Measurements from ENCODE around the gene VSIG4.
"Not testable (repeated sequence)": the region's sequence is repeated elsewhere in the genome, so short reads cannot be mapped to it uniquely, and the experiment has no call there.

The VSIG4 gene

DNA sequence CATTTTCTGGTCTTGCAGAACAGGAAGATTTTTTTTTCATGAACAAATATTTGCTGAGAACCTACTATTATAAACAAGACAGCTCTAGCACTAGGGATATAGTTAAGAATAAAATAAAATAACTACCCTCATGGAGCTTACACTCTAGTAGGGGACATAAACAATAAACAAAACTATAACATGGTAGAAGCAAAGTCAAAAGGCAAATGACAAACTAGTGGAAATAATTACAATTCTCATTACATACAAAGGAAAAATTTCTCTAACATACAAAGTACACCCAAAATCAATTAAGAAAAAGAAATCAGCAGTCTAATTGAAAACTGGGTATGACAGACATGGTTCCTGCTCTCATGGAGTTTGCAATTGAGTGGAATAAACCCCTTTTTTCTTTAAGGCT, 32.0 kb downstream of the VSIG4 start:
- no peak for DNase-seq (ENCODE audit: low spot score)

GRCh38 chrX:66005830-66006449, 33.9 kb downstream of the VSIG4 start:
- DNase-seq (ENCODE audit: low spot score): no peak

DNA sequence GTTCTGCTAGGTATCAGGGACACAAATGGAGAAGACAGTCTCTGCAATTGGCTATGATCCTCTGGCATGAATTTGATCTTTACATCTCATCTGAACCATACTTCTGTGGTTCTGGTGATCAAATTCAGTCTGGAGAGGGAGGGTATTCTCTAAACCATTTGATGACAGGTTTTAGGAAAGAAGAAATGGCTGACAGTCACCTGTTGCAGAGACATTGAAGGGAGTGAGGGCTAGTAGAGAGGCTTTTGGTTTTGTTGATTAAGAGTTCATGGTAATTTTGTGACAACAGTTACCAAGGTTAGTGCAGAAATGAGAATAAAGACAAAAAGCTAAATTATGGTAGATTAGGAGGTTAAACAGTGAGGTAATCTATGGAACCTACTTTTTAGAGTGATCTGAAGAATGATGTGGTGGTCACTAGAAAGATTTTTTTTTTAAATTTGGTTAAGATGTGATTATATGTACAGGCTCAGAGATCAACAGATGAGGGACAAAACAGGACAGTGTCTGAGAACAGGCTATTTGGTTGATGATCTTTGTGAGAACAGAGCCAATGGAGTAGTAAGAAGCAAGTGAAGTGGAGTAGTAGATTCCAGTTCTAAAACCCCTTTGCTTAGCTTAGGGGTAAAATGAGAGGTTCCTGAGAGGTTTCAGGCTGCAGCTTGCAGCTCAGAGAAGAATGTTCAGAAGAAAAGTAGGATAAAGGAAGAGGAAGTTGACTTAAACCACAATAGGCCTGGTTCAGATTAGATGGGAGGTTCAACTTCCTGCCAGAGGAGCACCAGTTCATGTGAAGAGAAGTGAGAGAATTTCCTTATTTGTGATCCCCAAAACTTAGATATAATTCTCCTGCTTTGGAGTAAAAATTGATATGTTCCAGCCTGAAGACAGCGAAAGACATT, 34.7 kb downstream of the VSIG4 start:
- DNase-seq (ENCODE audit: low spot score): no peak

DNA sequence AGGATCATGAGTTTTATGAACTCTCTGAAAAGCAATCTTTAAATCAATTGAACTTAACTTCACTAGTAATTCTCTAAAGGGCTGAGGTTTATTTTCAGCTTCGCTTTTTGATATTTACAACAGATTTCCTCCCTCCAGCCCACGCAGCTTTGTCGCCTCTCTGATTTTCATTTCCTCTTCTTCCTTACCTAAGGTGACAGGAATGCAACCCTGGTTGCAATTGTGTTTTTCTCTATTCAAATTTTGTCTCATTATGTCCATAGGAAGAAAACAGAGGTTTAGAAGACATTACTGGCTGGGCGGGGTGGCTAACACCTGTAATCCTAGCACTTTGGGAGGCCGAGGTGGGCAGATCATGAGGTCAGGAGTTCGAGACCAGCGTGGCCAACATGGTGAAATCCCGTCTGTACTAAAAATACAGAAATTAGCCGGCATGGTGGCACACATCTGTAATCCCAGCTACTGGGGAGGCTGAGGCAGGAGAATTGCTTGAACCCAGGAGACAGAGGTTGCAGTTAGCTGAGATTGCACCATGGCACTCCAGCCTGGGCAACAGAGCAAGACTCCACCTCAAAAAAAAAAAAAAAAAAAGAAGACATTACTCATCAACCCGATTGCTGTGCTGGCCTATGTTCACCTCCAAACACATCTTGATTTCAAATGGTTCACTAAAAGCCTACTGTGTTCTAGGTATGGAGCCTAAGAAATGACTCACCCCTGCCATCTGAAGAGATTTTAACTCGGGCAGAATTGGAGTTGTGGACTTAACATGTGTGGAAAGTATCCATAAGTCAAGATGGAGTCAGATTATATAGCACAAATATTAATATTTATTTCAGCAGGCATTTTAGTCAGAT, 36.8 kb downstream of the VSIG4 start:
- DNase-seq (ENCODE audit: low spot score): no peak

DNA sequence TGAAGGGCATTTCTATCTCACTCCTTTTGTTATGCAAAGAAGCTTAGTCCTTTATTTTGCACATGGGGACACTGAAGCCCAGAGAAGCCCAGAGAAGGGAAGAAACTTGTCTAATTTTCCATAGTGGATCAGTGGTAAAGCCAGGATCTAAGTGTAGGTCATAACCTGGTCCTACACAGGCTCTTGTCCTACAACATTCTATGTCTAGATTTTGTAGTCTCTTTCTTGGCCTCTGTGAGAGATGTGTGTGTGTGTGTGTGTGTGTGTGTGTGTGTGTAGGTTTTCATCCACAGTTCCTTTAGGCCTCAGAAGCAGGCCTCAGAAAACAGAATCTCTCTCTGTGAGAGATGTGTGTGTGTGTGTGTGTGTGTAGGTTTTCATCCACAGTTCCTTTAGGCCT, 38.3 kb downstream of the VSIG4 start:
- no peak for DNase-seq (ENCODE audit: low spot score)

DNA sequence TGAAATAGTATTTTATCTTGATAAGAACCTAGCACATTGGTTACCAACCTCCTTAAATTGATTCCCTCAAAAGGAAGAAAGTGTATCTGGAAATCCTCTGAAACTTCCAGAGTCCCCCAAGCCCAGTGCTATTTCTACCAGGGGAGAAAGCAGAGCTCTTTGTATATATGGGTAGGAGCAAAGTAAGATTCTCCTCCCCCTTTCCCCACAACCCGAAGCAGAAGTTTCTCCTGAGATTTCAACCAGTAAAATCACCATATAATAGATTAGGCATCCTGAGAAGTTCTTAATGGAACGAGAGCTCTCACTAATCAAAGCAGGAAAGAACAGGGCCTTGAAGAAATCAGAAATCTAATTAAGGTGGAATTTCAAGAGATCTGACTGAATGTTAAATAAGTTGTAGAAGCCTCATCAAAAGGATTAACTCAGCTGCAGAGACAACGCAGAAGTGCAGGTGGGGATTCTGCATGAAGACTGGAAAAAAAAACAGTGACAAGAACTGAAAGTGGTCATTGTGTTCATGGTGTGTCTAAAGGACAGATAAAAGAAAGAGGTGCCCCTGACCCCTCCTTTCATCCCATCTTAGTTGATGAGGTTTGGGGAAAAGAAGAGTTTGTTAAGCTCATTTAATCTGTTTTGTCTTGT, 39.1 kb downstream of the VSIG4 start:
- DNase-seq (ENCODE audit: low spot score): no peak

- no peak for DNase-seq (ENCODE audit: low spot score)
Observed at GRCh38 chrX:66000178-66000577, 39.7 kb downstream of the VSIG4 start.

- no peak for DNase-seq (ENCODE audit: low spot score)
Observed at GRCh38 chrX:65999563-66000148, 40.2 kb downstream of the VSIG4 start.

- DNase-seq (ENCODE audit: low spot score): no peak
Observed at GRCh38 chrX:65999029-65999562, 40.8 kb downstream of the VSIG4 start.

- no peak for DNase-seq (ENCODE audit: low spot score)
Observed at GRCh38 chrX:65997978-65998717, 41.7 kb downstream of the VSIG4 start.

GRCh38 chrX:65994519-65995506, 45.1 kb downstream of the VSIG4 start:
- DNase-seq (ENCODE audit: low spot score): no peak

- no peak for DNase-seq (ENCODE audit: low spot score)
Observed at GRCh38 chrX:65993915-65994460, 45.9 kb downstream of the VSIG4 start.

- no peak for DNase-seq (ENCODE audit: low spot score)
Observed at GRCh38 chrX:65993332-65993731, 46.5 kb downstream of the VSIG4 start.

DNA sequence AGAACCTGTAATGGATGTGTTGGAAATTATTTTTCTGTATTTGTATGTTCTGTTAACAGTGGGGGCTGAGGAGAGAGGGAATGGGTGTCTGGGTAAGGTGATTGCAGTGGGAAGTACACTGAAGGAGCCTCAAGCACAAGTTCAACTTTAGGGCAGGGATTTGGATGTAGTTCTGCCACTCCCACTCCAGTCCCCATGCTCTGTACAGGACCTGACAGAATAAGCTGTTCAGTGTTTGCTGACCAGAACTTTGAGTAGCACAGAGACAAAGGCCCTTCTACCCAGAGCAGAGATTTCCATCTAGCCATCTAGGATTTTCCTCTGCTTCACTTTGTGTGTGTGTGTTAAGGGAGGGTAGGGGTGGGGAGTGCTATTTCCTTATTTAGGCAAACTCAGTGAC, 49.2 kb downstream of the VSIG4 start:
- no peak for DNase-seq (ENCODE audit: low spot score)

DNA sequence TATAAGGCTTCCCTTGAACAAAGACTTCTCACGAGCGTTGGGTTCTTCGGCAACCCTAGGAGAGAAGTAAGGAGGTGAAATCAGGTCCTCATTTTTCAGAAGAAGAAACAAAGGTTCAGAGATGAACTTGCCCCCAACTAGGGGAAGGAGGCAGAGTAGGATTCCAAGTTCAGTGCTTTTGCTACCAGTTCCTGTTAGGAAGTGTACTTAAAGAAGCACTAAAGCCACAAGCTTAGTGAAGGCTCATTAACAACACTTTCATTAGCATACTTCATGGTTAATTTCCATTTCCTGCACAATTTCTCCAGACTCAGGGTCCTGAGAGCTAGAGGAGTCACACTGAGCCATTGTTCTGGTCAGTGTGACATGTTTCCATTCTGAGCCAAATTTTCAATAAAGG, 52.1 kb downstream of the VSIG4 start:
- no peak for DNase-seq (ENCODE audit: low spot score)

DNA sequence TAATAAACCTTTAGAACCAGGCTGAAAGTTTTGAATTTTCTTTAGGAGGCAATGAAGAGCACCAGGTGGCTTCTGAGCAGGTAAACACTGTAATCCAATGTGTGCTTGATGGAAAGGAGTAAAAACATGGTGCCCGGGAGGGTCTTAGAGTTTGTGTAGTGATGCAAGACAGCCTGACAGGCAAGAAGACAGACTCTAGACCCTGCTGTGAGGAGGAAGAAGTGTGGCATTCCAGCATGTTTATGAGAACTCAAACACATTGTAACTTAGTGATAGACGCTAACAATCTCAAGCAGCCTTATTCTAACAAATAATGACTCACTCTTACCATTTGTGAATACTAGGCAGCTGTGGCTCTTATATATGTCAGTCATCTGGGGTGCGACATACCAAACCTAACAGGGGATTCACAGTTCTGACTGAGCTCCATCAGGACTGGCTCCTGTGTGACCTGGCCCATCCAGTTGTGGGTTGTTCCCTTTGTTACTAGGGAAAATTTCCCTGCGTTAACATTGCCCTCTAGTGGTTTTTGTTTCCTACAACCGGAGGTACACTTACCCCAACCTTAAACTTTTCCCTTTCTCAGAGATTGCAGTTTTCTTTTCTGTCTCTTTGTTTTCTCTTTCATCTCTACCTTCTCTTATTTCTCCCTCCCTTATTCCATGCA, 53.8 kb downstream of the VSIG4 start:
- peak; percentile 50 for DNase-seq (ENCODE audit: low spot score)

- DNase-seq (ENCODE audit: low spot score): no peak
Observed at GRCh38 chrX:65985211-65985610, 54.7 kb downstream of the VSIG4 start.

- not testable (repeated sequence) for DNase-seq (ENCODE audit: low spot score)
Observed at GRCh38 chrX:65977161-65977560, 62.7 kb downstream of the VSIG4 start.

DNA sequence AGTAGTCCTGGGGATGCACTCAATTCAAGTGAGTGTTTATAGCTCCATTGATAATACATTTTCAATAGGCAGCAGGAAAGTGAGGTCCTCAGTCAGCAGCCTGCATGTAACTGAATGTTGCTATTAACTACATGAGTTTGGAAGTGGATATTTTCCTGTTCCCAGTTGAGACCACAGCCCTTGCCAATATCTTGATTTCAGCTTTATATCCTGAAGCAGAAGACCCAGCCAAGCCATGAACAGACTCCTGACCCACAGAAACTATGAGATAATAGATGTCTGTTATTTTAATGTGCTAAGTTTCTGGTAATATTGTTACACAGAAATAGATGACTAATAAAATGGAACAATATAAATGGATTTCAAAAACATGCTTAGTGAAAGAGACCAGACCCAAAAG, 63.7 kb downstream of the VSIG4 start:
- no peak for DNase-seq (ENCODE audit: low spot score)

Measured in LoVo (cell line).